ENCODE measurements around the gene ITGB4. TPM values are rescaled to one million over a fixed set of nuclear protein-coding genes. Genes with fewer than 3 reads are reported as not detected.

The ITGB4 gene
- total RNA-seq, 2 donors from 2014 or later, result 3.4 to 5.1 TPM

DNA sequence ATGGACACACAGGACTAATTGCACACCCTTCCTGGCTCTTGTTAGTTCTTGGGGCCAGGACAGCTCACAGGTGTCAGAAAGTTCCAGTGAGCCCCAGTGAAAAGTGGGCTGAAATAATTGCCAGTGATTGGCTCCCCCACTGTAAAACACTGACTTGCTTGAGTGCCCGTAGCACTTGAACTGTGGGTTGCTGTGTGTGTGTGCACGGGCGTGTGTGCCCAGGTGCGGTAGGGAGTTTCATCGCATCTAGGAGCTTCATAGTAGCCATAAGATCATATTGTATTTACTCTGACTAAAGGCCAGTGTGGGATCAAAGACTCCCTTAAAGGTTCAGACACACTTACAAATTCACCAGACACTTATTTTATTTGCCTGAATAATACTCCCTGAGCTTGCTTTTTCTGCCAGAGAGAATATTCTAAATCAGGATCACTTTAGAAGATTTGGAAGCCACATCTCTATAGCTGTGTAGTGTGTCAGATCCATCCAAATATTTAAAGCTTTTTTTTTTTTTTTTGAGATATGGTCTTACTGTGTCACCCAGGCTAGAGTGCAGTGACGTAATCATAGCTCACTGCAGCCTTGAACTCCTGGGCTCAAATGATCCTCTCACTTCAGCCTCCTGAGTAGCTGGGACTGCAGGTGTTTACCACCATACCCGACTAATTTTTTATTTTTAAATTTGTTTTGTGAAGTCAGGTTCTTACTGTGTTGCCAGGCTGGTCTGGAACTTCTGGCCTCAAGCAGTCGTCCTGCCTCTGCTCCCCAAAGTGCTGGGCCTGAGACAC is 74.8 kb downstream of the ITGB4 start:
- H3K9me3 Mint-ChIP-seq, result no peaks in the 10 kb centered on the region
- no peak overlapping the region for H3K27ac Mint-ChIP-seq
- no peak for DNase-seq
- H3K9me3 ChIP-seq (ENCODE audit: control insufficient read depth, low read length), result no peaks in the 10 kb centered on the region
- peaks cover 7% of the 10 kb centered on the region for H3K4me1 Mint-ChIP-seq
- H3K36me3 ChIP-seq (ENCODE audit: control insufficient read depth, insufficient read depth, low read length), result peaks cover 64% of the 10 kb centered on the region
- peaks cover 61% of the 10 kb centered on the region for H3K36me3 Mint-ChIP-seq (ENCODE audit: low read depth)
- no peak overlapping the region for H3K9ac ChIP-seq (ENCODE audit: extremely low read depth, low read length, poor library complexity, severe bottlenecking)
- no peak overlapping the region for H3K27ac ChIP-seq (ENCODE audit: low read depth, low read length)
- H3K4me1 ChIP-seq (ENCODE audit: control insufficient read depth, insufficient read depth, low read length), result peaks cover 3% of the 10 kb centered on the region
- no peaks in the 10 kb centered on the region for H3K27me3 ChIP-seq (ENCODE audit: control insufficient read depth, insufficient read depth, low read length, poor library complexity, severe bottlenecking)
- WGBS, 2 experiments (ENCODE audit: insufficient coverage in 1 of 2, insufficient read length in 1 of 2), result 92 to 96% methylated on average over 4 to 8 of the region's 8 CpGs
- TF ChIP-seq, protein P1, sequence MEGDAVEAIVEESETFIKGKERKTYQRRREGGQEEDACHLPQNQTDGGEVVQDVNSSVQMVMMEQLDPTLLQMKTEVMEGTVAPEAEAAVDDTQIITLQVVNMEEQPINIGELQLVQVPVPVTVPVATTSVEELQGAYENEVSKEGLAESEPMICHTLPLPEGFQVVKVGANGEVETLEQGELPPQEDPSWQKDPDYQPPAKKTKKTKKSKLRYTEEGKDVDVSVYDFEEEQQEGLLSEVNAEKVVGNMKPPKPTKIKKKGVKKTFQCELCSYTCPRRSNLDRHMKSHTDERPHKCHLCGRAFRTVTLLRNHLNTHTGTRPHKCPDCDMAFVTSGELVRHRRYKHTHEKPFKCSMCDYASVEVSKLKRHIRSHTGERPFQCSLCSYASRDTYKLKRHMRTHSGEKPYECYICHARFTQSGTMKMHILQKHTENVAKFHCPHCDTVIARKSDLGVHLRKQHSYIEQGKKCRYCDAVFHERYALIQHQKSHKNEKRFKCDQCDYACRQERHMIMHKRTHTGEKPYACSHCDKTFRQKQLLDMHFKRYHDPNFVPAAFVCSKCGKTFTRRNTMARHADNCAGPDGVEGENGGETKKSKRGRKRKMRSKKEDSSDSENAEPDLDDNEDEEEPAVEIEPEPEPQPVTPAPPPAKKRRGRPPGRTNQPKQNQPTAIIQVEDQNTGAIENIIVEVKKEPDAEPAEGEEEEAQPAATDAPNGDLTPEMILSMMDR (conservative IDR thresholded peaks at IDR 0.05), result no peak
- H3K27me3 Mint-ChIP-seq (ENCODE audit: insufficient read depth), result no peaks in the 10 kb centered on the region
- no peak overlapping the region for H3K4me3 ChIP-seq (ENCODE audit: low read length)
- no peak overlapping the region for H3K4me3 Mint-ChIP-seq

DNA sequence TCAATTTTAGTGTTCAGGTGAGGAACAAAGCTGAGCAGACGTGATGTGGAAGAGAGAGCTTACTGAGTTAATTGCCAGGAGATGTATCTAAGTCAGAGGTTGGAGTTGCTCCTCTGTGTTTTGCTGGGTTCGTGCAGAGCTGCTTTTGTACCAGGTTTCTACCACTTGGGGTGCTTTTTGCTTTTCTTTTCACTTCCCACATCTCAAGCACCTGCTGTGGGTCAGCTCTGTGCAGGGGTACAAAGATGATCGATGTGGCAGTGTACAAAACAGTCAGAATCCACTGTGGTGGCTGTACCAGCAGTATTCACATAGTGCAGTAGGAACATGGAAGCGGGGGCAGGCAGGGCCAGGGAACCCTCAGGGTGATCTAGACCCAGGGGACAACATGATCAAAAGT is 78.1 kb downstream of the ITGB4 start:
- peaks cover 48% of the 10 kb centered on the region for H3K36me3 Mint-ChIP-seq (ENCODE audit: low read depth)
- Histone ChIP-seq H3K9me3 (ENCODE audit: control insufficient read depth, low read length) (no peaks in the 10 kb centered on the region), H3K27me3 (ENCODE audit: control insufficient read depth, insufficient read depth, low read length, poor library complexity, severe bottlenecking) (no peaks in the 10 kb centered on the region), H3K4me3 (ENCODE audit: low read length) (no peak overlapping the region), H3K36me3 (ENCODE audit: control insufficient read depth, insufficient read depth, low read length) (peaks cover 56% of the 10 kb centered on the region), H3K4me1 (ENCODE audit: control insufficient read depth, insufficient read depth, low read length) (no peaks in the 10 kb centered on the region), H3K27ac (ENCODE audit: low read depth, low read length) (no peak overlapping the region), H3K9ac (ENCODE audit: extremely low read depth, low read length, poor library complexity, severe bottlenecking) (no peak overlapping the region)
- no peaks in the 10 kb centered on the region for H3K9me3 Mint-ChIP-seq
- WGBS, 2 experiments (ENCODE audit: insufficient coverage in 1 of 2, insufficient read length in 1 of 2), result 97 to 98% methylated on average over 4 of the region's 4 CpGs
- no peaks in the 10 kb centered on the region for H3K27me3 Mint-ChIP-seq (ENCODE audit: insufficient read depth)
- TF ChIP-seq, protein P1 (conservative IDR thresholded peaks at IDR 0.05), result no peak
- no peak for DNase-seq
- H3K4me3 Mint-ChIP-seq, result no peak overlapping the region
- no peak overlapping the region for H3K27ac Mint-ChIP-seq
- H3K4me1 Mint-ChIP-seq, result no peaks in the 10 kb centered on the region

DNA sequence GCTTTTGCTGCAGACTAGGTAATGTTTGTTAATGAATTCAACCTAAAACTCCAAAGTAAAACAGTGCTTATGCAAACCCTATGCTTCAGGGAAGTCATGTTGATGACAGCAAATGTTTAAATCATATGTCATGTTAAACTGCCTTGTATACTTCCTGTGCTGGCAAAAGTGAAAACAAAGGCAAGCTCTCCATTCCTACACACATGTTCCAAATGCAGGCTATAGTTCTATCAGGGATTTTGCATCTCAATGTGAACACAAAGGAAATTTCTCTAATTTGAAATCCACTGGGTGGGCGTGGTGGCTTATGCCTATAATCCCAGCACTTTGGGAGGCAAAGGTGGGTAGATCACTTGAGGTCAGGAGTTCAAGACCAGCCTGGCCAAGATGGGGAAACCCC is 82.6 kb downstream of the ITGB4 start:
- 80 to 94% methylated on average over 1 of the region's 1 CpG for WGBS, 2 experiments (ENCODE audit: insufficient coverage in 1 of 2, insufficient read length in 1 of 2)
- Histone ChIP-seq H3K36me3 (ENCODE audit: control insufficient read depth, insufficient read depth, low read length) (peaks cover 28% of the 10 kb centered on the region), H3K9ac (ENCODE audit: extremely low read depth, low read length, poor library complexity, severe bottlenecking) (no peak overlapping the region), H3K4me3 (ENCODE audit: low read length) (no peak overlapping the region), H3K27ac (ENCODE audit: low read depth, low read length) (no peak overlapping the region), H3K27me3 (ENCODE audit: control insufficient read depth, insufficient read depth, low read length, poor library complexity, severe bottlenecking) (no peaks in the 10 kb centered on the region), H3K9me3 (ENCODE audit: control insufficient read depth, low read length) (no peaks in the 10 kb centered on the region), H3K4me1 (ENCODE audit: control insufficient read depth, insufficient read depth, low read length) (no peaks in the 10 kb centered on the region)
- H3K9me3 Mint-ChIP-seq, result no peaks in the 10 kb centered on the region
- no peaks in the 10 kb centered on the region for H3K4me1 Mint-ChIP-seq
- TF ChIP-seq, protein P1 (conservative IDR thresholded peaks at IDR 0.05), result no peak
- no peaks in the 10 kb centered on the region for H3K27me3 Mint-ChIP-seq (ENCODE audit: insufficient read depth)
- no peak overlapping the region for H3K4me3 Mint-ChIP-seq
- H3K27ac Mint-ChIP-seq, result no peak overlapping the region
- DNase-seq, result no peak
- peaks cover 24% of the 10 kb centered on the region for H3K36me3 Mint-ChIP-seq (ENCODE audit: low read depth)
